Measurements from ENCODE around the gene ADAMTSL1.

The ADAMTSL1 gene

GRCh38 chr9:18723366-18723765 lies 249.4 kb downstream of the ADAMTSL1 start:
- no peak for DNase-seq (ENCODE audit: low read depth in 1 of 2, low spot score in 1 of 2)

- no peak for DNase-seq (ENCODE audit: low read depth in 1 of 2, low spot score in 1 of 2)
Measured at GRCh38 chr9:18726546-18726945, 252.6 kb downstream of the ADAMTSL1 start.

DNA sequence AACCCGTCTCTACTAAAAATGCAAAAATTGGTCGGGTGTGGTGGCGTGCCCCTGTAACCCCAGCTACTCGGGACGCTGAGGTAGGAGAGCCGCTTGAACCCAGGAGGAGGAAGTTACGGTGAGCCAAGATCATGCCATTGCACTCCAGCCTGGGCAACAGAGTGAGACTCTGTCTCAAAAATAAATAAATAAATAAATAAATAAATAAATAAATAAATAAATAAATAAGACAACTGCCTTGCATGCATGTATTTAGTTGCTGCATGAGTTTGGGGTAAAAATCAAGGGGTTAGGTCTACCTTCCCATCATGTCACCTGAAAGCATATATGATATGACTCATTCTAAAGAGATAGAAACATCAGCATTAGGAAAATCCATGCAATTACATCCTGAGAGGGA lies 254.0 kb downstream of the ADAMTSL1 start:
- no peak for DNase-seq (ENCODE audit: low read depth in 1 of 2, low spot score in 1 of 2)

DNA sequence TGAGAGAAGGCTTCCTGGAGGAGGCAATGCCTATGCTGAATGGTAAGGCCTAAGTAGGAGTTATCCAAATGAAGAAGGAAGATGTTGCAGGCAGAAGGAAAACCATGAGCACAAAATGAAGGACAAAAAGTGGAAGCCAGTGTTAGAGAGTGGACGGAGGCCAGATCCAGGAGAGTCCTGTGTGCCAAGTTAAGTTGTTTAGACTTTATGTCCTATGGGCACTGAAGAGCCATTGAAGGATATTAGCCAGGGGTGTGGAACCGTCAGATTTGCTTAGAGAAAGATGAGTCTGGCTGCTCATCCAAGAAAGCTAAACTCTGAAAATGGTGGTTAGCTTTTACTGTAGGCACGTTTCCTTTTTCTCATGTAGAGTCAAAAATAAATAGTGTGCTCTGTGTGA lies 254.7 kb downstream of the ADAMTSL1 start:
- no peak for DNase-seq (ENCODE audit: low read depth in 1 of 2, low spot score in 1 of 2)

DNA sequence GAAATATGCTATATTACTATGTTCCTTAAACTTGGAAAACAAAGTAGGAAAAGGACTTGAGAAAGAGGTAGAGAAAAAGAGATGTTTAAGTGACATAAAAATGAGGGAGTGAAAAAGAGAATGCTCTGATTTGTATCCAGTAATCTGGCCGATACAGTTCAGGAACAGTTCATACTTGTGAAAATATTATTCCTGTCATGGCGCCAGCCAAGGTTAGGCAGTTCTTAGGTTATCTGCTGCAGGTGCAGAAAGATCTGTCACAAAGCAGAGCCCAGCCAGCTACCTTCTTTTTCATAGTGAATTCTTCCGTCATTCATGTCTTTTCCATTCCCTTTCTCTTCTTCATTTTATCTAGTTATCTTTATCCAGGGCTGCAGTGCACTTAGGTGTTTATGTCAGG lies 256.3 kb downstream of the ADAMTSL1 start:
- DNase-seq (ENCODE audit: low read depth in 1 of 2, low spot score in 1 of 2), result no peak

DNA sequence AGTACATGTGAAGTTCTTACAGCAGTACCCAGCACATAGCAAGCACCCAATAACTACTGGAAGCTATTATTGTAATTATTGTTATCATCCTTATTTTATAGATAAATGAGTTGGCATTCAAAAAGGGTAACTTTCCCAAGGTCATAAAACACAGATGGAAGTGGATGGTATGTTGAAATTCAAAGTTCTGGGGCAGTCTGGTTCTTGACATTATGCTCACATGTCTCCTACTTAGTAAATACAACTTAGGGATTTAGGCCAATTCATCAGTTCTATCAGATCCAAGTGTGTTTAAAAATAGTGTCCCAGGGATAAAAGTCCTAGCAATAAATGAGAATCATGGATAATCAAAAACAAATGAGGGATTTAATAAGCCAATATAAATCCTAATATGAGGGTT lies 265.2 kb downstream of the ADAMTSL1 start:
- DNase-seq (ENCODE audit: low read depth in 1 of 2, low spot score in 1 of 2), result no peak

DNA sequence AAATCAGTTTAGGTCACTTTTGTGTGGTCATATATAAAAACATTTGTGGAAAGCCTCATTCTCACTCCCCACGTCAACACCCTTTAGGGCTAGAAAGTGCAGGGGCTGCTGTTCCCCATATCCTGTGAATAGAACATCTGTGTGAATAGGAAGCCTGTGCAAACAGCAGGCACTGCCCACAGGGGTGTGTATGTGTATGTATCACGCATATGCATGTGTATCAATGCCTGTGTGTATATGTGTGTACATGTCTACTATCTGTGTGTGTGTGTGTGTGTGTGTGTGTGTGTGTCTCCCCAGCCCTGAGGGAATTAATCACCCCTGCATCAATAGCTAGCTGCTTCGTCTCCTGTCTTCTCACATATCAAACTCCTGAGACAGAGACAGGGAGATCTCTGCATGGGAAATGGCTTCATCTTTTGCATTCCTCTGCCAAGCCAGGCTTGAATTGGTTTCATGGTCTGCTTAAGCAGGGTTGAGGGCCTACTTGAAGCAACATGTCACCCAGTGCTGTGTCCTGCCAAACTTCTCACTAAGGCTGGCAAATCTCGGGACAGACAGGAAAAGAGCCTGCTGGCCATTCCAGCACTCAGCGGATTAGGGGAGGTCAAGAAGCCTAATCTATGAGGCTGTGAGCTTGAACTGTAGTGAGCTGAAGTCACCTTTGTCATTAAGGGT lies 265.8 kb downstream of the ADAMTSL1 start:
- no peak for DNase-seq (ENCODE audit: low read depth in 1 of 2, low spot score in 1 of 2)

DNA sequence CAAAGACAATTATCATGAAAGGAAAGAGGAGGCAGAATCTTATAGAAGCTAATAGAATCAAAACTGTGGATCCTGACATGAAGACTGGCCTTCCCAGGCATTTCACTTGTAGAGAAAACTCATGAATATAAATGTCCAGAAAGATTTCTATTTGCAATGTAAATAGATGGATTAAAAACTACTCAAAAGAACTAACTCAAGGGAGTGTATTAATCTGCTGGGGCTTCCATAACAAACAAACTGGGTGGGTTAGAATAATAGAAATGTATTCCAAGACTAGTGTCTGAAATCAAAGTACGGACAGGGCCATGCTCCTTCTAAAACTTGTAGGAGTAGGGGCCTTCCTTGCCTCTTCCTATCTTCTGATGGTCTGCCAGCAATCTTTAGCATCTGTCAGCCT lies 267.4 kb downstream of the ADAMTSL1 start:
- DNase-seq (ENCODE audit: low read depth in 1 of 2, low spot score in 1 of 2), result no peak

- no peak for DNase-seq (ENCODE audit: low read depth in 1 of 2, low spot score in 1 of 2)
Measured at GRCh38 chr9:18741945-18742344, 268.0 kb downstream of the ADAMTSL1 start.

DNA sequence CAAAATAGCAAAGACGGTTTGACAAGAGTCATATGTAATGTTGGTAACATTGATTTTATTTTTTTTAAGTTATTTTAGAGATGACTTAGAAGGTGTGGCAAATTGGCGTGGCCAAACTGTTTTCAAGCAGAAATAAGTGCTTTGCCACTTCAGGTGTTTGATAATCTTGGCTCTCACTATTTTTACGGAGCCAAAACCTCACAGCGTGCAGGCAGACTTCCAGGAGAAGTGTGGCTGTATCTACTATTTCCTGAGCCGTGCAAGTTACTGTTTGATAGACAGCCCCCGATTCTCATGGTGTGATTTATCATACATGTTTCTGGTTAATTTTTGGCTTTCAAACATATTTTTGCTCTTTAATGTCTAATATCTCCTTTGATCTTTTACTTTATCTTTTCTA lies 269.5 kb downstream of the ADAMTSL1 start:
- no peak for DNase-seq (ENCODE audit: low read depth in 1 of 2, low spot score in 1 of 2)

DNA sequence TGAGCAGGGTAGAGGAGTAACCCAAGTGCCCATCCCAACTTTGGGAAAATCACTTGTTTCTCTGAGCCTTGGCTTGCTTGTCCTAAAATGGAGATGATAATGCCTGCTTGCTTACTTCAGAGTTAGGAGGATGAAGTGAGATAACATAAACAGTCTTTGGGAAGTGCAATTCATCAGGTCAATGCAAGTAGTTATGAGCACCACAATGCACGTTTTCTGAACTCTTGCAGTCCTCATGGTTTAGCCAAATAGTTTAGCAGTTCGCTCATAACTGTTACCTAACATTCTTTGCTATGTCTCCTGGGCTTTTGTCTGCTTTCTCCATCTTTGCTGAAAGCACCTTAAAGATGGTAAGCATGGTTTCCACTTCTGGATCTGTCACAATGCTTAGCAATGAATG lies 270.0 kb downstream of the ADAMTSL1 start:
- DNase-seq (ENCODE audit: low read depth in 1 of 2, low spot score in 1 of 2), result no peak

DNA sequence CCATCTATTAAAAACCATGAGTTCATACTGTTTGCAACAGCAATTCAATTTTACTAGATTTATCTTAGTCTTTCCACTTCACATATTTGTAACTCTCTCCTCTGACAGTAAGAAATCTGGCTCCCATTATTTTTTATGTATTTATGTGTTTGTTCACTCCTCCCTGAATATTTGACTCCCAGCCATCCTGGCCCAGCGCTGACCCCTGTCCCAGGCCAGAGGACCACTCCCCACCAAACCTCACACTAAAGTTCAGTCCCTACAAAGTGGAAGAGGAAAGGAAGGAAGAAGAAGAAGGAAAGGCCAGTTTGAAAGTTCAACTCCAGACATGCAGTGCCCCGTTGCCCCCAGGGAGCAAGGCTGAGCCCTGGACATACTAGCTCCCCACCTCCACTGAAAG lies 271.8 kb downstream of the ADAMTSL1 start:
- no peak for DNase-seq (ENCODE audit: low read depth in 1 of 2, low spot score in 1 of 2)

- DNase-seq (ENCODE audit: low read depth in 1 of 2, low spot score in 1 of 2), result no peak
Measured at GRCh38 chr9:18746631-18747030, 272.7 kb downstream of the ADAMTSL1 start.

- no peak for DNase-seq (ENCODE audit: low read depth in 1 of 2, low spot score in 1 of 2)
Measured at GRCh38 chr9:18747595-18747994, 273.6 kb downstream of the ADAMTSL1 start.

DNA sequence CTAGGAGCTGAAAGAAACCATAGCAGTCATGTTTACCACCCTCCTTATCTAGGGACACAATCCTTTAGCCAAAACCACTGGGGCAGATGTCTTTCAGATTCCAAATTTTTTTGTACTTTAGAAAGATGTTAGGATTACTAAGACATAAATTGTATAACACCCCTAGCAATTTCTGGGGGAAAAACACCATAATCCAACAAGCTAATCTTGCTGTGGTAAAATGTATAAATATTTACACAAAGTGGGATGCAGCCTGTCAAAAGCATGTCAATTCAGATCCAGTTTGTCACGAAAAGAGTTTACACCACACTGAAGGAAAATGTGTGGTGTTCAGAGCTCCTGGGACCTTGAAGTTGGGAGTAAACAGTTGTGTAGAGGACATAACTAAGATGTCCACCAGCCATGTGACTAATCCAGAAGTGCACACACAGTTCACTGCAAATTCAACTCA lies 274.3 kb downstream of the ADAMTSL1 start:
- no peak for DNase-seq (ENCODE audit: low read depth in 1 of 2, low spot score in 1 of 2)

GRCh38 chr9:18749711-18750110 lies 275.8 kb downstream of the ADAMTSL1 start:
- DNase-seq (ENCODE audit: low read depth in 1 of 2, low spot score in 1 of 2), result no peak

DNA sequence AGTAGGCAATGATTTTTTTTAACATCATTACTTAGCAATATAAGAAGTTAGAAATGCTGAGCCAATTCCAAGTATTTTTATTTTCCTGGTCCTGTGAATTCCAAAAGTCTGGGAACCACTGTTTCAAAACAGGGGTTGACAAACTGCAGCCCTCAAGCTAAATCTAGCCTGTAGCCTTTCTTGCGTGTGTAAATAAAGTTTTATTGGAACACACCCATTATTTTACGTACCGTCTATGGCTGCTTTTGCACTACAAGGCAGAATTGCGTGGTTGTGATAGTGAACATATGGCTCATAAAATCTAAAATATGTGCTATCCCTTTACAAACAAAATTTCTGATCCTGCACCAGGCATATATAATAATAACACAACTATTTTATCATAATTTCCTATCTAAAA lies 280.0 kb downstream of the ADAMTSL1 start:
- DNase-seq (ENCODE audit: low read depth in 1 of 2, low spot score in 1 of 2), result no peak

- DNase-seq (ENCODE audit: low read depth in 1 of 2, low spot score in 1 of 2), result no peak
Measured at GRCh38 chr9:18754537-18754936, 280.6 kb downstream of the ADAMTSL1 start.

DNA sequence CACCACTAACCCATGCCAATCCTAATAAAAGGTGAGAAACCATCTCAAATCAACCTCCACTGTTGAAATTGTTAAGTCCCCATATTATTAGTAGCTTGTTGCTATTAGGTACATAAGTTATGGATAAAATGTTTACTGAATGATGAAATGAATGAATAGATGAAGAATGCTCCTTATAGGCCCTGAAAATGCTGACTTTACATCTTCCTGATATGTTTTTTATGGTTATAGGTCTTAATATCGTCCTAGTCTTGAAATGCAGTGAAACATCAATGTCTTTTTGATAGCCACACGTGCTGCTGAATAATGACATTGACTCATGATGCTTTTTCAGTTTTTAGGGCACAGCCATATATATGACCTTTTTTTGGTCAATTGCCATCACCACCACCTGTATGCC lies 281.3 kb downstream of the ADAMTSL1 start:
- DNase-seq (ENCODE audit: low read depth in 1 of 2, low spot score in 1 of 2), result no peak

- DNase-seq (ENCODE audit: low read depth in 1 of 2, low spot score in 1 of 2), result no peak
Measured at GRCh38 chr9:18756712-18757125, 282.8 kb downstream of the ADAMTSL1 start.

DNA sequence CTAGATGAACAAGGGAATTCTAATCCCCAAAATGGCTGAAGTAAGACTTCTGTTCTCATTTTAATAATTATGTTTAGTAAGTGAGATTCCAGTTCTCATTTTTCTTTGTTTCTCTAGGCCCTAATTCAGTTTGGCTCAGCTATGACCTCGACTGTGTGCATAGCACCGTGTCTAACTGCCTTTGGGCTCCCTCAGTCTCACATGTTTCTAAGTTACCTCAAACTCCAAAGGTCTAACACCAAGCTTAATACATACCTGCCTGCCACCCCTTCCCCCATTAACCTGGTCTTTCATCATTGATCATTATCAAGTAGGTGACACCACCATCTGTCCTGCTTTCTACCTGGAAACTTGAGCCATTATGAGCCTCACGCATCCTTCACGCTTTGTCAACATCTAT lies 285.9 kb downstream of the ADAMTSL1 start:
- DNase-seq (ENCODE audit: low read depth in 1 of 2, low spot score in 1 of 2), result no peak

DNA sequence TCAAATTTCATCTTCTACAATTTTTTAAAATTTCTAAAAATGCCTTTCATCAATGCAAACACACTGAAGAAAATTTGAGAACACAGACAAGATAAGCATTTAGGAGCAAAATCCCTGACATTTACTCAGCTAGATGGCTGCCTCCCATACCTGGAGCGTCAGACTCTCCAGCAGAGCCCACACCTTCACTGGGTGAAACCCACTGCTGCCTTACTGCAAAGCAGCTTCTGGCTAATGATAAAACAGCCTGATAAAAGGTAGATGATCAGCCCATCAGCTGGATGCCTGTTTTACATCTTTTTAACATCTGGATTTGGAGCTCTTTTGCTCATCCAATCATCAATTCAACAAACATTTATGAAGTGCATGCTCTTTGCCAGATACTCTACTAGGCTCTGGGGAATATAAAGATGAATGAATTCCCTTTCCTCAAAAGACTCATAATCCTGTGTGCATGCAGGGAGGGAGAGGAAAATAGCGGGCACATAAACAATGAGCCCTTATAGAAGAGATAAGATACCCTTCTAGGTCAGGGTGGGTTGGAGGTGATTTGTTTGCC lies 287.9 kb downstream of the ADAMTSL1 start:
- no peak for DNase-seq (ENCODE audit: low read depth in 1 of 2, low spot score in 1 of 2)

GRCh38 chr9:18766989-18767550 lies 293.1 kb downstream of the ADAMTSL1 start:
- DNase-seq (ENCODE audit: low read depth in 1 of 2, low spot score in 1 of 2), result no peak
